ELR (cell line): ENCODE measurements around the gene TTYH3.
A peak's percentile ranks its signal among the peaks of the same experiment; 100 is the strongest.

Source experiments
- DNase-seq: peaks from one replicate; pipeline ENCODE4 v3.0.0-alpha.2; 2015; ENCODE audit warnings: low read depth

Gene TTYH3

DNA sequence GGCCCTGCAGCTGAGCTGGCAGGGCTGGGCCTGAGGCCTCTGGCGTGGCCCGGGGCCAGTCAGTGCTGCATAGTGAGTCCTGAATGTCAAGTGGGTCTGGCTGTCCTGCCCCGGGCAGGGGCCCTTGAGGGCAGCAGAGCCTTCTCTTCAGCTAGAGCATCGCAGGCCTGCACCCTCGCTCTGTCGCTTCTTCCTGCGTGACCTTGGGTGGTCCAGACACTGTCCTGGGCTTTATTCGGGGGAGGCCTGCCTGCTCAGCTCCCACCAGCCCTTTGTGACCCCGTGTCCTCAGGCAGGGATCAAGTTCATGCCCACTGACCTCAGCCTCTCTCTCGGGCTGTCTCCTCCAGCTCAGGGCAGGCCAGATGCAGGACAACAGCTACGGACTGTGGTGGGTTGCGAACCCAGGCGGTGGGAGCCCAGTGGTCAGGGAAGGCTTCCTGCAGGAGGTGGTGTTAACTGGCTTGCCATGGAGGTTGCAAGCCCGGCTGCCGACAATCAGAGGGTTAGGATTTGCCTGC lies 3.4 kb downstream of the TTYH3 start:
- DNase-seq: no peak

DNA sequence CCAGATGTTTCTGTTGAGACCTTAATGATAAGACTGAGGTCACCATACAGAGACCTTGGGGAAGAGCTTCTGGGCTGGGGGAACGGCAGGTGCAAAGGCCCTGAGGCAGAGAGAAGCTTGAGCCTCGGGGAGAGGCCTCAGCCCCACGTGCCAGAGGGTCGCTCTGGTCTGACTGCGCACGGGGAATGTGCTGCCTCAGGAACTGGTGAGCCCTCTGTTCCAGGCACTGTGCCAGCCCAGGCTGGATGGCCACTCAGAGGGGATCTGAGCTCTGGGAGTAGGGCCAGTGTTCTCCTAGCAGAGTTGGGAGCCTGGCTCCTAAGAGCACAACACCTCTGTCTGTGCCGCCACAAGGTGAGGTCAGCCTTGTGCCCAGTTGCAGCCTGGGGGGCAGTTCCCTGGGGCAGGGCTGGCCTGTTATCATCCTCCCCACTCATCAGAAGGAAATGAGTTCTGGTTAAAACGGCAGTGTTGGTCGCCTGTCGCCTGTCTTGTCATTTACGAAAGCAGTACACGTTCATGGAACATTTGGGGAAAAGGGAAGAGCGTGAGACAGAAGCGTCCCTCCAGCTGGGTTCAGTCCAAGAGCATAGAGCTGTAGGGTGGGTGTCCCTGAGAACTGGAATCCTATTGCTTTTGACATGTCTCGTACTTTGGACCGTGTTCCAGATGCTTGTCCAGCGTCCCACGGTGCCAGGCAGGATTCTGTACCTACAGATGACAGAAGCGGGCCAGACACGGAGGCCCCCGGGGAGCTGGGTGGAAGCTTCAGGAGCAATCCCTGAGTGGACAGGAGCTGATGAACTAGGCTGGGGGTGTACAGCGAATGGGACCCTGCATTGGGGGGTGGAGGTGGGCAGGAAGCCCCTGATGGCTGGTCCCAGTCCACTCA lies 4.3 kb downstream of the TTYH3 start:
- peak; percentile 61 for DNase-seq

DNA sequence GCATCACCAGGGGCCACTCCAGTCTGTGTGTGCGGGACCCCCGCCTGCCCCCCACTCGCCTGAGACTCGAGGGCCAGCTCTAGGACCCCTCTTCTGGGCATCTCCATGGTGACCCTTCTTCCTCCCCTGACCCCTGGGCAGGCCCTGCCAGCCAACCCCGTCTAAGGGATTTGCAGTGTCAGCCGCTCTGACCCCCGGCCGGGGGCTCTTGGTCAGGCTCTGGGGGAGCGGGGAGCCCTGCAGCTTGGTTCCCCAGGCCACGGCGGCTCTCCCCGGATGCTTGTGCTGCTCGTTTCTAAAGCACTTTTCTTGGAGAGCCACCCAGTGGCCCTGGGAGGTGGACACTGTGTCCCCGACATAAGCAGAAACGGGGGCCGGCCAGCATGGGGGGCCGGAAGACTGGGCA lies 5.3 kb downstream of the TTYH3 start:
- no peak for DNase-seq

DNA sequence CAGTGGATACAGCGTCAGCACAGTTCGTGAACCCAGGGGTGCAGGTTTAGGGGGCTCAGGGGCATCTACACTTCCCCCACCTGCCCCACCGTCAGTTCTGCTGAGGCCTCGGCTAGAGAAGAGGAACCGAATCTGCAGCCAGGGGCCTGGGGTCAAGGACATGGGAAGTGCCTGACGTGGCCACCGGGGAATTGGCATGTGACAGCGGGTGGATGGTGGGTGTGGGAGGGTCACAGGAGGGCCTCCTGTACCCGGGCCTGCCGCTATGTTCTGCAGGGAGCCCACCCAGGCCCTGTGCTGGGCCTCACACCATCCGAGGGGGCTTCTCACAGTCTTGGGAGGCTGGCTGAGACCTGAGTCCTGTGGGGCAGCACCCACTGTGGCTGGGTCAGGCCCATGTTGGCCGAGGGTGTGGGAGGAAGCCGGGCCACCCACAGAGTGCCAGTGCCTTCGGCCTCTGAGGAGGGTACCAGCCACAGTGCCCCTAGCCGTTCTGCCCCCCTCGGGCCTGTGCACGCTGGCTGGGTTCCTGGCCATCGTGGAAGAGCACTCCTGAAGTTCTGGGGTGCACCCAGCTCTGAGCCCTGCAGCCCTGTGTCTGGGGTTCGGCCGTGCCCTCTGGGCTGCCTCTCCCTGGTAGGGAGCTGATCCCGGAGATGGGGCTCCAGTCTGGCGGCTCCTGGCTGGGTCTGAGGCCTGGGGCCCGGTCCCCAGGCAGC lies 5.9 kb downstream of the TTYH3 start:
- no peak for DNase-seq

DNA sequence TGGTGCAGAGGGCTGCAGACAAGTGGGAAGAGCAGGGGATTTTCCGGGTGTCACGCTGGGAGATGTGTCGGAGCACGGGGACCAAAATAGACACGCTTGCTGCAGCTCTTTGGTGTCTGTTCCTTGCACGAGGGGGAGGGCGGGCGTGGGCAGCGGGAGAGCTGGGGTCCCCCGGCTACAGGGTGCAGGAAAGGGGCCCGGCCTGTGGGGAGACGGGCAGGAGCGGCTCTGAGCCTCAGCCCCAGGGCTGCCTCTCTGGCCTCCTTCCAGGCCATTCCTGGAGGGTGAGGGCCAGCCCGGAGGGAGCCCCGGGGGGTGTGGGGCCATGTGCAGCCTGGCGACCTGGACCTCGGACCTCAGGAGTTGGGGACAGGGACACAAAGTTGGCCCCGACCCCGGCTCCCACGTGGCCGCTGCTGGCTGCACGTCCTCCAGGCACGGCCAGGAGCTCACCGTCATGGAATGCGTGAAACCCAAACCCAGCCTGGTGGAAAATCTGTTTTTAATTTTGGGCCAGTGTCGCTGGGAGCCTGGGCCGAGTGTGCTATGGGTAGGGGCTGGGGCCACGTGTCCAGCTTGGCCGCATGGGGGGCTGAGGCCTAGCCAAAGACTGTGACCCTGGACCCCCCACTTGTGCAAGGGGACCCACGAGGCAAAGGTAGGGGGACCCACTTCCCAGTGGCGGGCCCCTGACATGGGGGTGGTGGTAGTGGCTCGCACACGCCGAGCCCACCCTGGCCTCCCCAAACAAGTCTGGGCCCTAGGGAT lies 6.6 kb downstream of the TTYH3 start:
- peak; percentile 59 for DNase-seq

DNA sequence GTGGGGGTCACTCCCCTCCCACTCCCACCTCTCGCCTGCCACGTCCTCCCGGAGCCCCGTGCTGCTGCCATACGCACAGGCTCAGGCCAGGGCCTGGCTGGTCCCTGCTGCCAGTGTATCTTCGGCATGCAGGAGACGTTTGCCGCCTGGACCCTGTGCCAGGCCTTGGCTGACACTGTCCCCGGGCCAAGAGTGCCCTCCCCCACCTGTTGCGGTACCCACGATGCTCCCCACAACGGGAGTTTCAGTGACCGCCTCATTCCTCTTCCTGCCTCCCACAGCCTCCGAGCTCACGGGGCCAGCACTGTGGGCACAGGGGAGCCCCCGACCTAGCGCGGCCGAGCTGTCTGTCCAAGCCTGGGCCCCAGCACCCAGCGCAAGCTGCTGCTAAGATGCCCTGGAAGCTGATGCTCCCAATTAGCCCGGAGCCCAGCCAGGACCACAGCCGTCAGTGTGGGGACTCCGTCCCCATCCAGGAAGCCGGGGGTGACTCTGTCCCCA lies 7.4 kb downstream of the TTYH3 start:
- DNase-seq: no peak

DNA sequence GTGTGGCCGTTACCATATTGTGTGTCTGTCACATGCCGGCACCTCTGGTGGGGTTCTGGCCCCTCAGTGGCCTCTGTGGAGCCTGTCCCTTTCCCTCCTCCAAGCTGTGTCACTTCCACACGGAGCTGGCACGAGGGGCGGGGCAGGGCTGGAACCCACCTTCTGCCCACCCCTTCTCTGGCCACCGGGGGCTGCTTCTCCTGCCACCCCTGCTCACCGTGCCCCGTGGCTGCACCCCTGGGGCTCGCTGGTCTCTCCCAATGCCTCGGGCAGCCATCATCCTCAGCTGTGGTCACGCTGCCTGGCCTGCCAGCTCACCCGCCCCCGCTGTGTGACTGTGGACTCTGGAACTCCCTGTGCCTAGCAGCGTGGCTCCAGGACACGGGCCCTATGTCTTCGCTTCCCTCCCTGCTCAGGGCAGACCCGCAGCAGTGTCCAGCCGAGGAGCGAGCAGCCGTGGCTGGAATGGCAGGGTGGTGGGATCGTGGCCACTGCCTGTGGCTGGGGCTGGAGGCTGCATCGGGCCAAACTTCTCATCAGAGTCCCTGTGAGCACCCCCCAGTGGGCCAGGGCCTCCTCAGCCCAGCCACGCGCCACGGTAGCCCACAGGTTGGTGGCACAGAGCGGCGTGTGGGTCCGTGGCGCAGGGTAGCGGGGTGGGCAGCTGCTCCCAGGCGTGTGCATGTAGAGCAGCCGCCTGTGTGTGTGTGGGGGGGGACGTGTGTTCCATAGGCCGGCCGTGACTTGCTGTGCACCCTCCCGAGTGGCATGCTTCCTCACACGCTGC lies 8.1 kb downstream of the TTYH3 start:
- DNase-seq: no peak

DNA sequence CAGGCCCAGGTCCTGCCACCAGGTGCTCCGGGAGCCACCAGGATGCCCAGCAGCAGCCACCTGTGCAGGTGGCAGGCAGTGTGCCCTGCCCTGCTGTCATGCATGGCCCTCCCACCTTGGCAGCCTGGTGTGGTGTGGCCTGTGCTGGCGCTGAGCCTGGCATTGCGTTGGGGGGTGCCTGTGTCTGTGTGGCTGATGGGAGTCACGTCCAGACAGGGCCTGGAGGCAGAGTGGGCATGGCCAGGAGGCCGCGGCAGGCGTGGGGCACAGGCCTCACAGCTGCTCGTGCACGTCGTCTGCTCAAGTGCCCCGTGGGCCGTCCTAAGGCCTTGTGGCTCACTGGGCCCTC lies 8.7 kb downstream of the TTYH3 start:
- DNase-seq: no peak

DNA sequence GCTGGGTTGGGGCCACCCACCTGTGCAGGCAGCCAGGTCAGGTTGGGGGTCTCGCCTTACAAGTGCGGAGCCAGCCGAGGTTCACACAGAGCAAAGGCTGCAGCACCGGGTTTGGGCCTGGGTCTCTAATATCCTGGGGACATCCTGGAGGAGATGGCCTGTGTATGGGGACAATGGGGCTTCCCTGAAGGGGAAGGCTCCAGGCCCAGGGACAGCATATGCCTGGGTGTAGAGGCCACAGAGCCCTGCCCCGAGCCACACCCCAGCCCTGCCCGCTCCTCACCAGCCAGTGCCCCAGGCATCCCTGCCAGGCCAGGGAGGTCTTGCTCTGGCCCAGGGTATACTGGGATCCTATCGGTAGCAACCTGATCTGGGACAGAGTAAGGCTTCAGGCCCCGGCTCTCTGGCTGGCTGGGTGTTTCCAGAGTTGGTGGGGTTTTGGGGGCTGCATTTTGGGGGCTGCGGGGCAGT lies 9.1 kb downstream of the TTYH3 start:
- DNase-seq: no peak

DNA sequence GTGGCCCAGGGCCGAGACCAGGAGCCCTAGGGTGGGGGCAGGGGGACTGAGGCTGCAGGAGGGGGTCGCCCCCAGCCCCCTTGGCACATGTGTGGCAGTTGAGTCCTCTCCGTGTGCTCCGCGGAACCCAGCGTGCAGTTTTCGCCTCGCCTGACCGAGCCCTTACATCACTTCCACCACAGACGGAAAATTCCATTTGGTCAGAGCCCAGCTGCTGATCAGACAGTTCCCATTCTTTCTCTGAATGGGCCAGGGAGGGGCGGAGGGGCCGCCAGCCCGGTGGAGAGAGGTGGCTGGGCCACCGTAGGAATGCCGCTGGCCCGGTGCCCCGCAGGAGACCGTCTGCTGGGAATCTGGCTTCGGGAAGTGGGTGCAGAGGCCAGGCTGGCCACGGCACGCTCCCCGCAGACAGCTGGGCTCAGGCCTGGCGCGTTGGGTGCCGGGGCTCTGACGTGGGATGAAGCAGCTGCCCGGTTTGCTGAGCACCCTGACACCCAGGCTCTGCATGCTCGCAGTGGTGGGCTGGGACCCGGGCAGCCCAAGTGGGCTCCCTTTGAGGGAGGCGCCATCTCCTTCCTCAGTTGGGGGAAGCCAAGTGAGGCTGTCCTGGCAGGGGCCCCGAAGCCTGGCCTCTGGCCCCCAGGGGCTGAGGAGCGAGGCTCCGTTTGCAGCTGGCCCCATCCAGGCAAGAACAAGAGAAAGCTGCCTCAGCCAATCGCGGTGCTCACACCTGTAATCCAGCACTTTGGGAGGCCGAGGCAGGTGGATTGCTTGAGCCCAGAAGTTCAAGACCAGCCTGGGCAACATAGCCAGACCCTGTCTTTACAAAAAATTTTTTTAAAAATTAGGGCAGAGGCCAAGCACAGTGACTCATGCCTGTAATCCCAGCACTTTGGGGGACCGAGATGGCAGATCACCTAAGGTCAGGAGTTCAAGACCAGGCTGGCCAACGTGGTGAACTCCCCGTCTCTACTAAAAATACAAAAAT lies 9.9 kb downstream of the TTYH3 start:
- DNase-seq: peak; percentile 83

DNA sequence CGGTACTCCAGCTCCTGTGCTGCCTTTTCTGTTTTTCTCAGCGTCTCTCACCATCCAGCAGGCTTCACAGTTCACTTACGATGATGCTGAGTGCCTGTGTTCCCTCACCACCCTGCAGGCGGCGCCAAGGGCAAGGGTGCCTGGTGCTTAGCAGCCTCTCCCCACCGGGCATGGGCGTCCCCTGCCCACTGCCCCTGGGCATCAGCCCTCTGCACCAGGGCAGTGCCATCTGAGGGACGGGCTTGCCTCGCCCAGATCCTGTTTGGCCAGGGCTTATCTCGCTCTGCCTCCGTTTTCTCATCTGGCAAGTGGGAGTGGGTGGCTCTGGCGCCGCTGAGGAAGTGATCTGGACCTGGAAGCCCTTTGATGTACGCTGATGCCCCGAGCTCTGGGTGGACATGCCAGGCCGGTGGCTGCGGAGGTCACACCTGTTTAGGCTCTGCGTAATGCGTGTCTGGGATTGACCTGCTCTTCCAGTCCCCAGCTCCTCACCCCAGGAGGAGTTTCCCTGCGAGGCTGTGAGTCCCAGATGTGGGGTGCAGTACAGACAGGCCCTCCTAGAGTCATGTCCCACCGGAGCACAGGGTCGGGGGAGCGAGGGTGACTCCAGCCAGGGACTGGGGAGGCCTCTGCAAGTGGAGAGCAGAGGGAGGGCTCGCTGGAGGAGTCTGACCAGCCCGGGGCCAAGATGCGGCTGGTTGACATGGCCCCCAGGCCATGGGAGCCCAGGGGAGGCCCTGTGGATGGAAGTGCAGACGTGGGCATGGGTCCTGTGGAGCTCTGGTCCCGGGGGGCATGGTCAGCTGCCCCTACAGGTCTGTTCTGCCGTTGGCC lies 11.8 kb downstream of the TTYH3 start:
- no peak for DNase-seq

DNA sequence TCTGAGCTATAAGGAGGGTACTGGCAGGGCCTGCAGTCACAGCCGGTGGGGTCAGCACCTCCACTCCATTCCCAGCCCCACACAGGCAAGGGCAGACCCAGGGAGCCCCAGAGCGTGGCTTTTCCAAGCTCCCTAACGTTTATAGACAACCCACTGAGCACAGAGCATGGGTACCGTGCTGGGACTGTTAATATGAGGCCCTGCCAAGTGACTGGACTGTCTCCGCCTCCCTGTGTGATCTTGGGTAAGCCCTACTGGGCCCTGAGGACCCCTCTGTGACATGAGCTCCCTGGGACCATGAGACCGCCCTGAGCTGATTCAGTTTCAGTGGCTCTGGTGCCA lies 12.4 kb downstream of the TTYH3 start:
- no peak for DNase-seq

DNA sequence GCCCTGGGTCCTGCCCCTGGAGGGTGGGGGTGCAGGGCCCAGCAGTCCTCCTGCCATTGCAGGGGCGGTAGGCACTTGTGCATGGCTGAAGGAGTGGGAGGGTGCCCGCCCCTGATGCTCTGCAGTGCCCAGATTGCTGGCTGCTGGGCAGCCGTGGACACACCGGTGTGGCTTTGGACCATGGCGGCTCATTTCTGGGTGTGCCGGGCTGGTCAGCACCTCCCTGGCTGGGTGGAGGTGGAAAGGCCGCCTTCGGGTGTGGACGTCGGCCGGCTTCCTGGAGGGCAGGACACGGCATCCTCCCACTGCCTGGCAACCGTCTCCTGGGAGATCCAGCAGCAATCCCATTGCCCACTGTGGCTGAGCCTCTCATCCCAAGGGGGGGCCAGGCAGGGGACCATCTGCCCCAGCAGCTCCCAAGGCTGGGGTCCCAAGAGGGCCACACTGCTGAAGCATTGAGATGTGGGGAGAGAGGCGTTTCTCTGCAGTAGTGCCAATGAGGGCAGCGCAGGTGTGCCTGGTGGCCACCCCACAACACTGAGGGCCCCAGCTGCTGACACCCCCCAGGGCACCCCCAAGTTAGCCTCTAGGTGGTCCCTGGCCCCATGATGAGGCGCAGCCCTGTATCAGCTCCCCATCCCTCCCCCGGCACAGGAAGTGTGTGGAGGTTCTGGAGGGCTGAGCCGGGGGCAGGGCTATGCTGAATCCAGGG lies 12.9 kb downstream of the TTYH3 start:
- DNase-seq: no peak

DNA sequence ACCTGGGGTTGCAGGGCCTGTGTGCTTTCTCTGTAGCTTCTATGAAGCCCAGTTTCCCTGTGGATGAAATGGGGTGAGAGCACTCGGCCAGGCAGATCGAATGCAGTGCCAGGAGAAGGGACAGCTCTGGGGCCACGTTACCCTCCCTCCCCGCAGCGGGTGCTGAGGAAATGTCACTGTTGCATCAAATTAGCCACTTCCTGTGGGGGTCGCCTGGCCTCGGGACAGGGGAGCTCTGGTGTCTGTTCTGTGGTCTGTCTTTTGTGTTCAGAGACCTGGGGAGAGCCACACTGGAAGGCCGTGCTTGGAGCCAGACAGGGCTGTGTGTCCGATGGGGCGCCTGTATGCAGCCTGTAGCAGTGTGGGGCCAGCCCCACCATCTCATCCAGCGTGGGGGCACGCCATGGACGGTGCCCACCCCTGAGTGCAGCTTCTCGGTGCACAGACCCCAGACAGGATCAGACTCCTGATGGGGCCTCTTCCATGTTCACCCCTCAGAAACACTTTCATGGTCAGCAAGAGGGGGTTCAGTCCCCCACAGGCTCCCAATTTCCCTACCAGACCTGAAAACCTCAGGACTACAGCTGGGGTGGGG lies 13.6 kb downstream of the TTYH3 start:
- peak; percentile 30 for DNase-seq

DNA sequence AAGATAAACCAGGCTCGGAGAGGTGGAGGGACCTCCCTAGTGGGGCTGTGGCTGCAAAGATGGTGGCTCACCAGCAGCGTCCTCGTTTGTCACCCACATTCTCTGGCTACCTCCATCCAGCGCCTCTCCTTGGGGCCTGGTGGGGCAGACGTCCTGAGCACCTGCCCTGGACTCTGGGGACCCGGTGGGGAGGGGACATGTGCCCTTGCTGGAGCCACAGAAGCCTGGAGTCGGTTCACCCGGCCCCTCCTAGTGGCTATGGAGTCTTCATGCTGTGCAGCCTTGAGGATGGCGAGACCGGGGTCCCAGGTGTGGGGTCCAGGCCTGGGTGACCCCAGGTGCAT lies 14.5 kb downstream of the TTYH3 start:
- no peak for DNase-seq

DNA sequence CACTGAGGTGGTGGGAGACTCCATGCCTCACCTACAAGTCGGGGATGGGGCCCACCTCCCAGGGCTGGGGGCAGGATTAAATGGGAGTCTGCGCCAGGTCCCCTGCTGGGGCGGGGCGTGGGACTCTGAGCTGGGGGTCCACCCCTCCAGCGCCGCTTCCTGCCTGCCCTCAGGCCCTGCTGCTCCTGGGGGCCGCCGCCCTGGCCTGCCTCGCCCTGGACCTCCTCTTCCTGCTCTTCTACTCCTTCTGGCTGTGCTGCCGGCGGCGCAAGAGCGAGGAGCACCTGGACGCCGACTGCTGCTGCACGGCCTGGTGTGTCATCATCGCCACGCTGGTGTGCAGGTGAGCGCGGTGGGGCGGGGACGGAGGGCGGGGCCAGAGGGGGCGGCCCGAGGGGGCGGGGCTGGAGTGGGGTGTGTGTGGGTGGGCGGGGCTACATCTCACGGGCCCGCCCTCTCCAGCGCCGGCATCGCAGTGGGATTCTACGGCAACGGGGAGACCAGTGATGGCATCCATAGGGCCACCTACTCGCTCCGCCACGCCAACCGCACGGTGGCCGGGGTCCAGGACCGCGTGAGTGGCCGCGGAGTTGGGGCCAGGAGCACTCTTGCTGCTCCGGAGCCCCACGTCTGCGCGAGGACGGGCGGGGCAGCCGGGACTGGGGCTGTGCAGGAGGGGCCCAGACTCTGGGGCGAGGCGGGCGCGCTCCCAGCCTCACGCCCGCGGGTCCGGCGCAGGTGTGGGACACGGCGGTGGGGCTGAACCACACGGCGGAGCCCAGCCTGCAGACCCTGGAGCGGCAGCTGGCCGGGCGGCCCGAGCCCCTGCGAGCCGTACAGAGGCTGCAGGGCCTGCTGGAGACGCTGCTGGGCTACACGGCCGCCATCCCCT lies 15.1 kb downstream of the TTYH3 start:
- DNase-seq: no peak

DNA sequence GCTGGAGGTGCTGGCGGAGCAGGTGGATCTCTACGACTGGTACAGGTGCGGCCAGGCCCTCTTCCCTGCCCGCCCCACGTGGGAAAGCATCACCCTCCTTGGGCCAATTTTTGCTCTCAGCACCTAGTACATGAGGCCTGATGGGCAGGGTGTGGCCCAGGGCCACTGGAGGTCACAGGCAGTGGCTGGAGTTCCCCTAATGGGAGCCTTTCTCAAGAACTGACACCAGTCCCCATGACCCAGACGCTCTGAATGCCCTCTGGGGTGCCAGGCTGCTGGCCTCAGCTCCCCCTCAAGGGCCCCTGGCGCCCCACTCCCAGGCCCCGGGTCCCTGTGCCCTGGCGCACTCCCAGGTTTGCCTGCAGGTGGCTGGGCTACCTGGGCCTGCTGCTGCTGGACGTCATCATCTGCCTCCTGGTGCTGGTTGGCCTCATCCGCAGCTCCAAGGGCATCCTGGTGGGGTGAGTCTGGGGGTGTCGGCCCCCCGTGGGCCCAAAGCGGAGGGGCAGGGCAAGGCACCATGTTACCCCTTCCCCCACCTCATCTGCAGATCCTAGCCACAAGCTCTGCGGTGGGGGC lies 15.9 kb downstream of the TTYH3 start:
- no peak for DNase-seq
